Activated gamma-delta T cell (primary cell): ENCODE measurements around the gene PRPF40A.
"Not testable (repeated sequence)": the region's sequence is repeated elsewhere in the genome, so short reads cannot be mapped to it uniquely, and the experiment has no call there.

Experiments used
- DNase-seq: peaks from one replicate; lab custom pipeline; 2025; lab: John Stamatoyannopoulos, UW
- total RNA-seq, 2 donors: gene quantifications; one replicate each; lab custom pipeline; 2026; lab: John Stamatoyannopoulos, UW

The PRPF40A gene
- total RNA-seq = 272 to 288 reads per million in 2 donors

DNA sequence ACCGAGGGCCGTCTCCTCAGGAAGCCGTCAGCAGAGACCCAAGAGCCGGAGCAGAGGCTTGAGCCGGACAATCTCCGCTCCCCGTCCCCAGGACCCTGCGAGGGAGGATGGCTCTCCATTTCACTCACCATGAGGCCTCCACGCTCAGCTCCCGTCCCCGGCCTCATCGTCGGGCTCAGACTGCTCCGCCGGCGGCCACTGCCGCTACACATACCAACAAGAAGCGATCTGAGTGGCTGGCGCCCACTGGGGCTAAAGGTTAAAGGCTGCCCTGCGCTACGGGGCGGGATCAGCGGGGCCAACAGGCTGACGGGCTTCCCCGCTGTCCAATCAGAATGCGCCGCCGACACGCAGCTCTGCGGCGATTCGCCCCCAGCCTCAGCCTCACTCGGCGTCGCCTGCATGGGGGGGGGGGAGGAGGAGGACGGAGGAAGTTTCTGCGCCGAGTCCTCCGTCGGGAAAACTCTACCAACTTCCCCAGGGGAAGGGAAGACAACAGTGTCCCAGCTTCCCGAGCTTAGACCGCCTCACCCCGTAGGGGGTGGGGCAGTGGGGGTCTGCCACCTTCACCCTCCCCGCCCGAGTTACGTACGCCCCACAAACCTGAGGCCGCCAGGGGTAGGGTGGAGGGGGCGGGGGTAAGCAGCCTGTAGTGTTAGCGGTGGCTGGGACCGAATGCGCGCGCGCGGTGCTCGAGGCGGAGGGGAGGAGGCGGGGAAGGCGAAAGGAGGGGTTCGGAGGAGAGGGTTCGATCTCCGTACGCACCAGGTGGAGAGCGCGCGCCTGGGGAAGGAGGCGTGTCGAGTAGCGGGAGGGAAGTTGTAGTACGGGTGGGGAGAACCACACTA lies at the start of gene PRPF40A:
PRPF40A (minus strand) TSS at position 234 of the 848 bp plus-strand sequence; CDS start at position 212, 22 bp downstream.
- peak; percentile 97 for DNase-seq

DNA sequence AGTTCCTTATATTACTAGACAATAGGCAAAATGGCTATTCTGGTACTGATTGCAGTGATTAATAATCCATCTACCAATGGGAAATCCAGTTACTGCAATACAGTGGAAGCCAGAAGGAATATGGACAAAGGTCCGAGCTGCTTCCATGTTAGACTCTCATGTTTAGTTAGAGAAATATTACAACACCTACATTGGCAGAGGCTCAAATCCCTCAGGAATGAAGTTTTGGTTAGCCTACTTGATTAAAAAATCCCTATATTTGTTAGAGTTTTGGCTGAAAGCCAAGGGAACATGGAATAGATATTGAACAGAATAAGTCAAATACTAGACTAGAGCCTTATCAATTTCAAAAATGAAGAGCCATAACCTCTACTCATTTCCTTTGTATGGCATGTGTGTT lies 49.7 kb upstream of the PRPF40A start:
- DNase-seq = no peak

DNA sequence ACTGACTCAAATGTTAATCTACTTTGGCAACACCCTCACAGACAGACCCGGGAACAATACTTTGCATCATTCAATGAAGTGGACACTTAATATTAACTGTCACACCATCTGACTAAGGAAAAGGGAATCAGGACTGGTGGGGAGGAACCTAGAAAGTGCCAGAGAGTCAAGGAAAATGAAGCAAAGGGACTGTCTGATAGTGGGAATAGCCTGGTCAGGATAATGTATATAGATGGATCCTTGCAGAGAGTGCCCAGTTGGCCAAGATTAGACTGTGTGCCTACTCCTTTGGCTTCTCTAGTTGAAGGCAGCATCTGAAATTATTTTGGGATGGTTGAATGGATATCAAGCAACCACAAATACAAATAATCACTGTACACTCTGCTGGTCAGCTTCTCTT lies 46.4 kb upstream of the PRPF40A start:
- DNase-seq = no peak

DNA sequence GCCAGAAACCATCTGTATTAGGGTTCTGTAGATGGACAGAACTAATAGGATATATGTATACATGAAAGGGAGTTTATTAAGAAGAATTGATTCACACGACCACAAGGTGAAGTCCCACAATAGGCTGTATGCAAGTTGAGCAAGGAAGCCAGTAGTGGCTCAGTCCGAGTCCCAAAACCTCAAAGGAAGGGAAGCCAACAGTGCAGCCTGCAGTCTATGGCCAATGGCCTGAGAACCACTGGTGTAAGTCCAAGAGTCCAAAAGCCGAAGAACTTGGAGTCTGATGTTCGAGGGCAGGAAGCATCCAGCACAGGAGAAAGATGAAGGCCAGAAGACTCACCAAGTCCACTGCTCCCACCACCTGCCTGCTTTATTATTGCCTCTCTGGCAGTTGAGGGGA lies 45.9 kb upstream of the PRPF40A start:
- not testable (repeated sequence) for DNase-seq

DNA sequence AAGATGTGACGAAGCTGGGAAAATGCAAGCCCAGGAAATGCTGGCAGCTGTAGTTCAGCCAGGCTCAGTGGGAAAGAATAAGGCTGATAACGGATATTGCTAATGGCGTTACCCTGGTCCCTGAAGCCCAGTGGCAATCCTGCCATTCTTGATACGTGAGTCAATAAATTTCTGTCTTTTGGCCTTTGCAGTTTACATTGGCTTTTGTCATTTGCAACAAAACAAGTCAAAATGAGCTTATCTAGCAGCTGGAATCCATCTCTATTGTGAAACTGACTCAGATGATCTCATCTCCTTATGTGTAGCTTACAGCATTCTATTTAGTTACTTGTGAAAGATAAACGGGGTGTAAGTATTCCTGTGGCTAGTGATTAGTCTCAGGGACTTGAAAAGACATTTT lies 44.9 kb upstream of the PRPF40A start:
- no peak for DNase-seq

DNA sequence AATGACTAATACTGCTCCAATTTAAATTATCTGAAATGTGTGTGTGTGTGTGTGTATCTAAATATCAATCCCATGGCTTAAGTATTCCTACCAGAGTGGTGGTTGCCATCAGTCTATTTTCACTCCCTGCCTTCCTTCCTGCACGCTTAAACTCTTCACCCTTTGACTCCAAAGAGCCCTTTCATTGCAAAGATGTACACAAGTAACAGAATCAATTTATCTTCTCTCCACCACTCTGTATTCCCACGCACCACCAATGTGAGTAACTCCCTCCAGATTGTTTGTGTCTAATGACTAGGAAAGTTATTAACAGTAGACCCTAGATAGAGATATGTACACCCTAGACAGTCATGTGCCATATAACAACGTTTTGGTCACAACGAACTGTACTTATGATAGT lies 44.0 kb upstream of the PRPF40A start:
- DNase-seq = no peak

DNA sequence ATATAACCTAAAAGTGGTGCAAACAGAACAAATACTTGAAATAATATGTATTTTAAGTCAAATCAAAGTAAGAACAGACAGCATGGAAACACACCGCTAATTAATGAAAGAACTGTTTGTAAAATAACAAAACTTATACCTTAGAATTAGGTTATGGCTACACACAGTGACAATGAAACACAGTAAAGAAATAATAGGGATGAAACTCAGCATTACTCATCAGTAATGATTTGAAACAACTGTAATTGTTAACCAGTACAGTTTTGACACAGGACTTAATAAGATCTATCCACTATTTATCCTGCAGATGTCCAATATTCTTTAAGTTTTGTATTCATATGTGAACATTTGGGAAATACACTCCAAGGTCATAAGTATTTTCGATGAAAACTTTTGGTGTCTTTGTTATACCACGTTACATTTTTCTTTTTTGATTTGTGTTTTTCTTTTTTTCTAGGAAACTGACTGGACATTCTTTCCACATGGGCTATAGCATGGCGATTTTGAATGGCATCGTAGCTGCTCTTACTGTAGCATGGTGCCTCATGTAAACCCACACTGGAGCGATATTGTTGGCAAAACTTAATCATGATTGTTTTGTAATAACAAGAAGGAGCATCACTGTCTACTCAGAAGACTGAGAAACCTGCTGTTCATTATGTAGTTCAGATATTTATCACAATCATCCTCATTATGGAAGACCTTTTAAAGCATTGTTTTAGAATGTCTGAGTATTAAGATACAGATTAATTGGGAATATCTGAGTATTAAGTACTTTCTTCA lies 42.2 kb upstream of the PRPF40A start:
- DNase-seq = no peak

DNA sequence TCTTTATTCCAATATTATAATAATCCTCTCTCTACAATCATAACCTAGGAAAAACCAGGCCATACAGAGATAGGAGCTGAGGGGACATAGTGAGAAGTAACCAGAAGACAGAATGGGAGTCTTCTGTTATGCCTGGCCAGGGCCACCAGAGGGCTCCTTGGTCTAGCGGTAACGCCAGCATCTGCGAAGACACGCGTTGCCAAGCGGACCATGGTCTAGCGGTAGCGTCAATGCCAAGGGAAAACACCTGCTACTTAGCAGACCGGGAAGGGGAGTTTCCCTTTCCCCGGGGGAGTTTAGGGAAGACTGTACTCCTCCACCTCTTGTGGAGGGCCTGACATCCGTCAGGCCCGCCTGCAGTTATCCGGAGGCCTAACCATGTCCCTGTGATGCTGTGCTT lies 37.8 kb upstream of the PRPF40A start:
- DNase-seq = no peak

DNA sequence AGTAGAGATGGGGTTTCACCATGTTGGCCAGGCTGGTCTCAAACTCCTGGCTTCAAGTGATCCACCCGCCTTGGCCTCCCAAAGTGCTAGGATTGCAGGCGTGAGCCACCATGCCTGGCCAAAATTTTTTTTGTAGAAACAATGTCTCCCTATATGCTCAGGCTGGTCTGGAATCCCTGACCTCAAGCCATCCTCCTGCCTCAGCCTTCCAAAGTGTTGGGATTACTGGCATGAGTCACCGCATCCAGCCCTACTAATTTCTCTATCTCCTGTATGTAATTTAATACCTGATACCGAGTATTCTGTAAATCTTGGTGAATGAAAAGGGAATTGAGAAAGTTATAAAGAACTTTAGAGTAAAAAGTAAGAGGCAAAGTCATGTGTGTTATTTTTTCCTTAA lies 30.5 kb upstream of the PRPF40A start:
- DNase-seq = not testable (repeated sequence)

DNA sequence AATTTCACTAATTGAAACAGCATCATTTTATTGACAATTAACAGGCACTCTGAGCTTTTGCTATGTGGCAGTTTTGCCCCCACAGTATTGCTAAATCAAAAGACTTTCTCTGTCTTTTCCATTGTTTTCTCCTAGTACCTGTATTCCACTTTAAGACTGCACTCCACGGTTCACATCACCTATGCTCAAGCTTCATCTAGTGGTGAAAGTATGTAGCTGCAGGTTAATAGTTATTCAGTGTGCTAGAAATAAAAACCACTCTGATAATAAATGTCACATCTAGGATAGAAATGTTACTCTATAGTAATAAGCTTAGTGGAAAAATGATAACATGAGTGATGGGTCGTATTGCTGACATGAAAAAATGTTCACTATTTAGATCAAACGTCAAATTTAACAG lies 25.7 kb upstream of the PRPF40A start:
- DNase-seq = no peak

DNA sequence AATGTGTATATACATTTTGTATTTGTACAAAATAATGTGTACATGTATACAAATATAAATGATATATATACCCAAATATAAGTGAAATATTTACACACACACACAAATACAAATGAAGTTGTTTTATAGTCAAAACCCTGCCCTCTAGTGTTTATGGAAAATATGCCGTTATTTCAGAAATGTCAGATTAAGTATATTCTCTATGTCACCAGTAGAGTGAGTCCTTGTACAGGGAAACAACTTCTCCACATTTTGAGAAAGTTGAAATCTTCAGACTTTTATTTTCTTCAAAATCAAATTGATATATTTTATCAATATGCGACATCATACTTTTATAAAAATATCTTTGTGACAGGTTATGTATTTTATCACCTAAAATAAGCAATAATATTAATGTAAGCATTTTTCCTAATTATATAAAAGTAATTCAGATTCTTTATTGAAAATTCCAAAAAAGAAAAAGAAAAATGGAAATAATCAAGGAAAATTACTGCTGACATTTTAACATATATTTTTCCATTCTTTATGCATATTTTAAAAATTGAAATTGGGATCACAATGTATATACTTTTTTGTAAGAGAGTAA lies 23.6 kb upstream of the PRPF40A start:
- DNase-seq = no peak

DNA sequence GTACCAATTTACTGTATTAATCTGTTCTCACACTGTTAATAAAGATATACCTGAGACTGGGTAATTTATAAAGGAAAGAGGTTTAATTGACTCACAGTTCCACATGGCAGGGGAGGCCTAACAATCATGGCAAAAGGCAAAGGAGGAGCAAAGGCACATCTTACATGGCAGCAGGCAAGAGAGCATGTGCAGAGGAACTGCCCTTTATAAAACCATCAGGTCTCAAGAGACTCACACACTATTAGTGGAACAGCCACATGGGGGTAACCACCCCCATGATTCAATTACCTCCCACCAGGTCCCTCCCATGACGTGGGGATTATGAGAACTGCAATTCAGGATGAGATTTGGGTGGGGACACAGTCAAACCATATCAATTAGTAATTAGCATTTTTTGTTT lies 22.4 kb upstream of the PRPF40A start:
- not testable (repeated sequence) for DNase-seq

DNA sequence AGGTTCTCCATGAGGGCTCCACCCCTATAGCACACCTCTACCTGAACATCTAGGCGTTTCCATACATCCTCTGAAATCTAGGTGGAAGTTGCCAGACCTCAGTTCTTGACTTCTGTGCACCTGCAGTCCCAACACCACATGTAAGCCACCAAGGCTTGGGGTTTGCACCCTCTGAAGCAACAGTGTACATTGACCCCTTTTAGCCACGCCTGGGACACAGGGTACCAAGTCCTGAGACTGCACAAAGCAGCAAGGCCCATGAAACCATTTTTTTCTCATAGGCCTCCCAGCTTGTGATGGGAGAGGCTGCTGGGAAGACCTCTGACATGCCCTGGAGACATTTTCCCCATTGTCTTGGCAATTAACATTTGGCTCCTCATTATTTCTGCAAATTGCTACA lies 21.2 kb upstream of the PRPF40A start:
- no peak for DNase-seq

DNA sequence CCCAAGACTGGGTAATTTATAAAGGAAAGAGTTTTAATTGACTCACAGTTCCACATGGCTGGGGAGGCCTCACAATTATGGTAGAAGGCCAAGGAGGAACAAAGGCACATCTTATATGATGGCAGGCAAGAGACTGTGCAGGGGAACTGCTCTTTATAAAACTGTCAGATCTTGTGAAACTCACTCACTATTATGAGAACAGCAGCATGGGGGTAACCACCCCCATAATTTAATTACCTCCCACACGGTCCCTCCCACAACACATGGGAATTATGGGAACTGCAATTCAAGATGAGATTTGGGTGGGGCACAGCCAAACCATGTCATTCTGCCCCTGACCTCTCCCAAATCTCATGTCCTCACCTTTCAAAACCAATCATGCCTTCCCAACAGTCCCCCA lies 20.2 kb upstream of the PRPF40A start:
- not testable (repeated sequence) for DNase-seq

DNA sequence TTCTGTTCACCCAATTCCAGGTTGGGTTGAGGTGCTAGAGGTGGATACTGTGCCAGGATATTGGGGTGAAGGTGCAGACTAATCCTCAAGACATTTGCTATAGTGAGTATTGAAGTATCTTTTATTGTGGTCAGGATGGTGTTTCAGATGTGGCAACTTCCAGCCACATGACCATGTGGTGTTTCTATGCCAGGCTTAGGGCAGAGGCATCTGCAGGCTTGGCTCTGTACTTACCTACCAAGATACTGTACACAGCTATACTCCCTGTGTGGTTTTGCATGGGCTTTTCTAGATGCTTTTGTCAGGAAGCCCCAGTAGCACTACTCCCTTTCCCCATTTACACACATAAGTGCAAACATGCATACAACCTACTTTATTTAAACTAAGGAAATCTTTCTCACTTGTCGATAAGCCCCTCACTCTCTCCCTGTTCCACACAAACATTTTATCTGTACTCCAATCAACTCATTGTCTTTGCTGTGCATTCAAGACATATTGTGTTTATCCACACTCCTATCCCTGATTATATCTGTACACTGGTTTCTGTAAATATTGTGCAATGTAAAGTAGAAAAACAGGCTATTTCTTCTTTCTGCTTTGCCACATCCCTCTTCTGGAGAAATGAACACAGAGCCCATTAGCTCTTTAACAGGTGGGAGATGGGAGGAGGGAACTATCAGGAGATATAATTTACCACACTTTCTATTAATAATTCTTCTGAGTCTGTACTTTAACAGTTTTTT lies 13.5 kb upstream of the PRPF40A start:
- DNase-seq = no peak

DNA sequence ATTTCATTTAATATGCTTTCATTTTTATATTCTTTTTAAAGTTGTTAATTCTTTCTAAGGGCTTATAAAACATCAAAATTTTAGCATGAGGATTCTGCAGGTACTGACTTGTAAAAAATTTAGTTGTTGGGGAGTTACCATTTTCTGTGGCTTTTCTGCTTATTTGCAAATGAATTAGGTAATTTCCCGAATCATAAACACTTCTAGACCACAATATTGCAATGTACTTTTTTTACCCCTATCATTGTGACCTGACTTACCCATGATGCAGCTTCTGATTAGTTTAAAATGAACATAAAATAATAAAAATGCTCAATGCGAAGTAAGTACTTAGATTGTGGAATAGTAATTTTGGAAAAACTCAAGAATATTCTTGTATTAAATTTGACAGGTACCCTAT lies 12.6 kb upstream of the PRPF40A start:
- DNase-seq = no peak

DNA sequence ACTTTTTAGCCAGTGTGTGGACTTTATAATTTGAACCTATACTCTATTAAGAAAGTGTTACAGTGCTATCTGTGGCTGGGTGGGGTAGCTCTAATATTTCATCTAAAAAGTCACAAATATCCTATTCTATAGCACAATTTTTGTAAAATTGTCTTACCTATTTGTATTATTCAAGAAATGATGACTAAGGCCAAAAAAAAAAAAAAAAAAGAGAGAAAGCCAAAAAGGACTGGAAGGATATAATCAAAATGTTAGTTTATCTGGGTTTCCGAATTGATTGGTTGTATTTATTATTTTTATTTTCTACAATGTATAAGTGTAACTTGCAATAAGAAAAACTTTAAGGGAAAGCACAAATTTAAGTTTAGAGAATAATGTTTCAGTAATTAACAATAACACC lies 6.7 kb upstream of the PRPF40A start:
- DNase-seq = no peak

DNA sequence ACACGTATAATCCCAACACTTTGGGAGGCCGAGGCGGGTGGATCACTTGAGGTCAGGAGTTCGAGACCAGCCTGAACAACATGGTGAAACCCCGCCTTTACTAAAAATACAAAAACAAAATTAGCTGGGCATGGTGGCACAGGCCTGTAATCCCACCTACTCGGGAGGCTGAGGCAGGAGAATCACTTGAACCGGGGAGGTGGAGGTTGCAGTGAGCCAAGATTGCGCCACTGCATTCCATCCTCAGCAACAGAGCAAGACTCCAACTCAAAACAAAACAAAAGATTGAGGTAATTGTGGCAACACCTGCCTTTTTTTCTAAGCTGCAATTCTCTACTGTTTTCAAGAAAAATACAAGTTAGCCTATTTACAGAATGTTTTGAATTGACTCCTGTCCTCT lies 5.4 kb upstream of the PRPF40A start:
- DNase-seq = not testable (repeated sequence)

DNA sequence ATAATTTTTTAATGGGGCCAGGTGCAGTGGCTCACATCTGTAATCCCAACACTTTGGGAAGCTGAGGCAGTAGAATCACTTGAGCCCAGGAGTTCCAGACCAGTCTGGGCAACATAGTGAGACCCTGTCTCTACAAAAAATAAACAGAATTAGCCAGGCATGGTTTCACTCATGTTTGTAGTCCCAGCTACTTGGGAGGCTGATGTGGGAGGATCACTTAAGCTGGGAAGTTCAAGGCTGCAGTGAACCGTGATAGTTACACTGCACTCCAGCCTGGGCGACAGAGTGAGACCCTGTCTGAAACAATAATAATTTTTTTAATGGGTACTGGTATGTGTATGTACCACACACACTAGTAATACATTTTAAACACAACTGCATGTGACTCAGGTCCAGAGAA lies 3.5 kb upstream of the PRPF40A start:
- DNase-seq = no peak

DNA sequence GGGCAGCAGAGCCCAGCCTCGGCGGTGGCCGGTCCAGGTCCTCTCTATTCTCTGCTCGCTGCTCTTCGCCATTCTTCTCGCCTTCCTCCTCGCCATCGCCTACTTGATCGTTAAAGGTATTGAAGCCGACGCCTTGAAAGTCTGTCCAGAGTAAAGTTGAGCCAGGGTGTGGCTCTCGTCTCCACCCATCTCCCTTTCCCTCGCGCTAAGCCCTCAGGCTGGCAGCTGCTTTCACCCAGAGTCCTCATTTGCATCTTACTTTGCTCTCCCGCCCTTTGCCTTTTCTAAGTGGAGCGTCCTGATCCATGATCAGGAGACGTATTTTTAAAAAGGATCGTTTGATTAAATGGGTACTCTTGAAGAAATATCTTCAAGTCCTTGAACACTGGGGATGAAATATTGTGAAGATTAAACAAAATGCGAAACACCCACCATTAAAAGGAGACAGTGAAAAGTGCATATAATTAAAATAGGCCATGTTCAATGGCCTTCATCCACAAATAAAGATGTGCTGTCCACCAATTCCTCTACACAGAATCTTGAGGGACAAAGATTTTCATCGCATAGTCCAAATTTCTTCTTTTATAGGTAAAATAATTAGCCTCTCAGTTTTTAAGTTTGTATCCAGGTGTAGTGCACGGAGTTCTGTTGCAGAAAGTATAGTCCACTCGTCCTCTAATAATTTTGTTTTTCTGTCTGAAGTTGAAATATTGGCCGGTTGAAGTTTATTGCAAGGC lies 1.8 kb upstream of the PRPF40A start:
- DNase-seq = no peak
